ENCODE measurements around the gene TRMU.

DNA sequence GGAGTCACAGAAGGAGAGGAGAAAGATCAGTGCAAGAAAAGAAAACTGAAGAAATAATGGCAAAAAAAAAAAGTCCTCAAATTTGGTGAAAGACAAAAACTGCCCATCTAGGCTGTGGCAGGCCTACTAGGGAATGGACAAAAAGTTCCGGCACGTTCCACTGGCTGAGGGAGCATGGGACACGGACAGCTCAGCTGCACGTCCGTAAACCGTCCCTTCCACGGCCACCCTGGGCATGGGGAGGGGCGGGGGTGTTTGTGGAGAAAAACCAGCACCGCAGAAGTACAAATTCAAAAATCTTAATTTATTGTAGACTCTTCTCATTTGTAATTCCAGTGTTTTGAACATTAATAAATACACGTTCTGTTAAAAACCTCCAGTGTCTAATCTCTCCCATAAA lies 25.4 kb downstream of the TRMU start:
- TF ChIP-seq YY1 (IDR thresholded peaks at IDR 0.05; ENCODE audit: insufficient read depth, insufficient read length) = no peak
- TF ChIP-seq SUZ12 (IDR thresholded peaks at IDR 0.05; ENCODE audit: extremely low read depth, insufficient read depth, insufficient read length) = no peak
- no peak for TF ChIP-seq ZNF274 (IDR thresholded peaks at IDR 0.05; ENCODE audit: low read depth, low read length)
